Measurements from ENCODE around the gene CARNS1.

DNA sequence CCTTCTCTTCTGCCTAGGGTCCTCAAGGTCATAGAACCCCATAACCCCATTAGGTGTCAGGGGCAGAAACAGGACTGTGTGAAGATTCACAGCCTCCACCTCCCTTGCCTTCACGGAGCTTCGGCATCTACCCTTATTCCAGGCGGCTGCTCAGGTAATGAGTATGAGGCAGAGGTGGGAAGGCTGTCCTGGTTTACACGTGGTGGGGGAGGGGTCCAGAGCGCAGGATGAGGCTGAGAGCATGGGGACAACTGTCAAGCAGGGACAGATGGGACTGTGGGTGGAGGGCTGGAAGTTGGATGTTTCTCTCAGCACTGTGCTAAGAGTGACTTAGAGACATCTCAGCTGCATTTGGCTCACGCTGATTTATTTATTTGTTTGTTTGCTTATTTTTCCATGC, 28.0 kb upstream of the CARNS1 start:
- TF ChIP-seq, protein P1, sequence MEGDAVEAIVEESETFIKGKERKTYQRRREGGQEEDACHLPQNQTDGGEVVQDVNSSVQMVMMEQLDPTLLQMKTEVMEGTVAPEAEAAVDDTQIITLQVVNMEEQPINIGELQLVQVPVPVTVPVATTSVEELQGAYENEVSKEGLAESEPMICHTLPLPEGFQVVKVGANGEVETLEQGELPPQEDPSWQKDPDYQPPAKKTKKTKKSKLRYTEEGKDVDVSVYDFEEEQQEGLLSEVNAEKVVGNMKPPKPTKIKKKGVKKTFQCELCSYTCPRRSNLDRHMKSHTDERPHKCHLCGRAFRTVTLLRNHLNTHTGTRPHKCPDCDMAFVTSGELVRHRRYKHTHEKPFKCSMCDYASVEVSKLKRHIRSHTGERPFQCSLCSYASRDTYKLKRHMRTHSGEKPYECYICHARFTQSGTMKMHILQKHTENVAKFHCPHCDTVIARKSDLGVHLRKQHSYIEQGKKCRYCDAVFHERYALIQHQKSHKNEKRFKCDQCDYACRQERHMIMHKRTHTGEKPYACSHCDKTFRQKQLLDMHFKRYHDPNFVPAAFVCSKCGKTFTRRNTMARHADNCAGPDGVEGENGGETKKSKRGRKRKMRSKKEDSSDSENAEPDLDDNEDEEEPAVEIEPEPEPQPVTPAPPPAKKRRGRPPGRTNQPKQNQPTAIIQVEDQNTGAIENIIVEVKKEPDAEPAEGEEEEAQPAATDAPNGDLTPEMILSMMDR (IDR thresholded peaks at IDR 0.05; ENCODE audit: poor library complexity), result no peak
- no peak for TF ChIP-seq EZH2phosphoT487 (IDR thresholded peaks at IDR 0.05; ENCODE audit: low read depth, severe bottlenecking, unreplicated experiment)

All from hepatocyte (in vitro differentiated cells).